H1 (cell line): ENCODE measurements around the gene GPBP1. TPM values are rescaled to one million over a fixed set of nuclear protein-coding genes. Genes with fewer than 3 reads are reported as not detected.

Experiments used
- FOSL1 ChIP-seq: IDR thresholded peaks from 2 replicates; pipeline ENCODE4 v1.6.1; 2011; ENCODE audit warnings: mild to moderate bottlenecking, low read depth, low read length, moderate library complexity; ENCODE audit not compliant: insufficient read depth
- NRF1 ChIP-seq: IDR thresholded peaks from 2 replicates; pipeline ENCODE4 v1.6.1; 2011; ENCODE audit warnings: mild to moderate bottlenecking, low read depth, low read length, improper control_type of control experiment
- POLR2A ChIP-seq, 2 experiments: IDR thresholded peaks; 1 replicate in 1 of 2; 2 replicates in 1 of 2; pipeline ENCODE4 v1.6.1; 2011; ENCODE audit warnings: low read depth in 2 of 2, low read length in 2 of 2, mild to moderate bottlenecking in 2 of 2; ENCODE audit errors: control extremely low read depth in 1 of 2
- SIN3A ChIP-seq, 2 experiments: IDR thresholded peaks in 1 of 2; conservative IDR thresholded peaks in 1 of 2; 2 replicates each; pipeline ENCODE4 v1.6.1; 2011 to 2012; ENCODE audit warnings: low read length in 2 of 2, improper control_type of control experiment in 1 of 2, low read depth in 1 of 2, mild to moderate bottlenecking in 1 of 2
- SUZ12 ChIP-seq: fragments of 200-600 bp; sonication (generic); IDR thresholded peaks from 2 replicates; pipeline ENCODE4 v1.6.1; 2012; ENCODE audit warnings: mild to moderate bottlenecking, inconsistent platforms, low read length, moderate library complexity, mixed read lengths
- polyA plus RNA-seq, 7 experiments: library from polyadenylated mRNA; depleted of rRNA in 3 of 7; stranded (reverse) in 5 of 7; unstranded in 2 of 7; fragments of >200 nt in 5 of 7; fragments of 200-250 nt in 2 of 7; gene quantifications; 1 replicate in 5 of 7; 2 replicates in 1 of 7; 4 replicates in 1 of 7; pipeline versions ENCODE4 v1.2.1 to v1.2.3, GENCODE V29; 2011 to 2013; ENCODE audit warnings: missing spikeins in 2 of 7, mixed read lengths in 2 of 7
- total RNA-seq: library from RNA; stranded (reverse); fragmentation: NEBNext Ultra II Directional; extraction: Animal tissue kit (Norgen Biotek cat#: 25700); gene quantifications from 2 replicates; pipeline ENCODE4 v1.2.1, GENCODE V29; 2021

The GPBP1 gene
- total and polyA plus RNA-seq, 2 of the 8 experiments (the other 6 are each of a cell fraction or from before 2014, with no cell fraction given), result 29.2 to 108 TPM

- TF ChIP-seq NRF1 (no peak), SIN3A (conservative IDR thresholded peaks at IDR 0.05 in 1 of 2, IDR thresholded peaks at IDR 0.05 in 1 of 2; ENCODE audit: low read depth in 1 of 2, low read length in 2 of 2) (no peak), SUZ12 (no peak), FOSL1 (no peak), POLR2A (IDR thresholded peaks at IDR 0.05; ENCODE audit: control extremely low read depth in 1 of 2, low read depth in 2 of 2, low read length in 2 of 2) (no peak)
- TF ChIP-seq, all 59 proteins: peak for 0
These were observed 45.5 kb upstream of the GPBP1 start (continued) for GRCh38 chr5:57128325-57128724.
